A549 (cell line): ENCODE data around the gene FOXK1. TPM values are rescaled to one million over a fixed set of nuclear protein-coding genes. Genes with fewer than 3 reads are reported as not detected.
"Not testable (repeated sequence)": the region's sequence is repeated elsewhere in the genome, so short reads cannot be mapped to it uniquely, and the experiment has no call there.

Experiments used
- ATAC-seq, 2 experiments: fragments of 200-7000 bp in 1 of 2; fragments of >200 bp in 1 of 2; cut with Nextera tagmentation in 1 of 2; cut with Tn5 transposase in 1 of 2; 3 replicates each; pipeline versions ENCODE4 v1.8.0 to v1.9.1; 2018 to 2020; ENCODE audit warnings: mild to moderate bottlenecking in 1 of 2, moderate library complexity in 1 of 2
- CTCF ChIA-PET: fragments of 300-600 bp; sonication (Branson Sonifier 250); formaldehyde crosslinking; extraction: SDS; loops from one replicate; lab custom pipeline; 2021; ENCODE audit warnings: antibody characterized with exemption, inconsistent platforms; lab: Yijun Ruan, JAX
- POLR2A ChIA-PET: fragments of 350-600 bp; formaldehyde crosslinking; extraction: SDS; loops from one replicate; lab custom pipeline; 2021; ENCODE audit warnings: antibody characterized with exemption, inconsistent platforms; lab: Yijun Ruan, JAX
- DNase-seq, 2 experiments: peaks; one replicate each; pipeline versions ENCODE4 v3.0.0 to v3.0.0-alpha.2; 2011 to 2016; ENCODE audit warnings: low read depth in 1 of 2, low spot score in 1 of 2
- FAIRE-seq: peaks from 2 replicates; lab custom pipeline; 2011; peaks lifted over from hg19 to GRCh38; lab: Jason Lieb, UNC
- H3K27ac ChIP-seq, 2 experiments: fragments of >200 bp; sonication (Bioruptor Twin); formaldehyde crosslinking; 3 replicates each; pipeline ENCODE4 v1.5.1; 2016 to 2017
- H3K4me1 ChIP-seq: fragments of >200 bp; sonication (Bioruptor Twin); formaldehyde crosslinking; 3 replicates; pipeline ENCODE4 v1.6.1; 2016
- H3K4me2 ChIP-seq: fragments of >200 bp; sonication (Bioruptor Twin); formaldehyde crosslinking; 3 replicates; pipeline ENCODE4 v1.6.1; 2016
- H3K4me3 ChIP-seq: fragments of >200 bp; sonication (Bioruptor Twin); formaldehyde crosslinking; 3 replicates; pipeline ENCODE4 v1.5.1; 2016
- H3K9me3 ChIP-seq: fragments of >200 bp; sonication (Bioruptor Twin); formaldehyde crosslinking; 3 replicates; pipeline ENCODE4 v1.6.1; 2016
- BHLHE40 ChIP-seq: IDR thresholded peaks from 2 replicates; pipeline ENCODE4 v1.6.1; 2012; ENCODE audit warnings: low read depth, low read length, inconsistent platforms
- CHD4 ChIP-seq: fragments of 200-600 bp; sonication (generic); IDR thresholded peaks from 2 replicates; pipeline ENCODE4 v1.6.1; 2016; ENCODE audit warnings: antibody characterized with exemption, mild to moderate bottlenecking, borderline replicate concordance
- EHMT2 ChIP-seq: fragments of 200-600 bp; sonication (generic); IDR thresholded peaks from 2 replicates; pipeline ENCODE4 v1.6.1; 2016; ENCODE audit warnings: antibody characterized with exemption, low read depth, mild to moderate bottlenecking, moderate library complexity
- EP300 ChIP-seq, 2 experiments: fragments of >200 bp; sonication (Bioruptor Twin); formaldehyde crosslinking; IDR thresholded peaks; 2 replicates in 1 of 2; 3 replicates in 1 of 2; pipeline ENCODE4 v1.6.1; 2016 to 2017
- ESRRA ChIP-seq: fragments of 150-350 bp; IDR thresholded peaks from 2 replicates; pipeline ENCODE4 v1.6.1; 2014; ENCODE audit warnings: mild to moderate bottlenecking, low read length, borderline replicate concordance
- FOSB ChIP-seq: fragments of 250-450 bp; sonication (Bioruptor Pico); IDR thresholded peaks from 2 replicates; pipeline ENCODE4 v1.5.0; 2020; ENCODE audit warnings: mild to moderate bottlenecking, moderate library complexity
- FOSL2 ChIP-seq, 2 experiments: fragments of 450-650 bp in 1 of 2; fragments of >200 bp in 1 of 2; sonication (Bioruptor Twin) in 1 of 2; formaldehyde crosslinking; IDR thresholded peaks; 2 replicates each; pipeline versions ENCODE4 v1.5.0 to v1.6.1; 2016 to 2020; ENCODE audit warnings: mild to moderate bottlenecking in 1 of 2, moderate library complexity in 1 of 2
- GATA3 ChIP-seq: IDR thresholded peaks from 2 replicates; pipeline ENCODE4 v1.6.1; 2012; ENCODE audit warnings: borderline replicate concordance
- HMGXB4 ChIP-seq: fragments of 250-450 bp; sonication (Bioruptor Pico); IDR thresholded peaks from 2 replicates; pipeline ENCODE4 v1.5.0; 2021; ENCODE audit warnings: mild to moderate bottlenecking, moderate library complexity, borderline replicate concordance
- HOXA7 ChIP-seq: fragments of 250-450 bp; sonication (Bioruptor Pico); IDR thresholded peaks from 2 replicates; pipeline ENCODE4 v1.5.0; 2020; ENCODE audit warnings: mild to moderate bottlenecking, moderate library complexity
- HOXB13 ChIP-seq: fragments of 250-450 bp; sonication (Bioruptor Pico); IDR thresholded peaks from 2 replicates; pipeline ENCODE4 v1.5.0; 2020; ENCODE audit warnings: low read depth, mild to moderate bottlenecking, moderate library complexity
- JUN ChIP-seq, 2 experiments: fragments of >200 bp; sonication (Bioruptor Twin); formaldehyde crosslinking; IDR thresholded peaks; 2 replicates in 1 of 2; 3 replicates in 1 of 2; pipeline ENCODE4 v1.6.1; 2016 to 2017
- JUNB ChIP-seq: fragments of >200 bp; sonication (Bioruptor Twin); formaldehyde crosslinking; IDR thresholded peaks from 2 replicates; pipeline ENCODE4 v1.6.1; 2016
- MAZ ChIP-seq: fragments of 150-350 bp; IDR thresholded peaks from 2 replicates; pipeline ENCODE4 v1.6.1; 2014; ENCODE audit warnings: antibody characterized with exemption, low read depth, low read length, borderline replicate concordance
- NFE2L2 ChIP-seq: fragments of 150-350 bp; conservative IDR thresholded peaks from 2 replicates; pipeline ENCODE4 v1.6.1; 2014; ENCODE audit warnings: low read length
- POLR2AphosphoS2 ChIP-seq: conservative IDR thresholded peaks from 2 replicates; pipeline ENCODE4 v1.6.1; 2012; ENCODE audit warnings: low read length, improper control_type of control experiment, inconsistent platforms
- RAD21 ChIP-seq, 2 experiments: fragments of >200 bp in 1 of 2; sonication (Bioruptor Twin) in 1 of 2; formaldehyde crosslinking in 1 of 2; IDR thresholded peaks in 1 of 2; conservative IDR thresholded peaks in 1 of 2; 2 replicates in 1 of 2; 3 replicates in 1 of 2; pipeline ENCODE4 v1.6.1; 2012 to 2018; ENCODE audit warnings: inconsistent platforms in 1 of 2
- RNF2 ChIP-seq: fragments of 200-600 bp; sonication (generic); IDR thresholded peaks from 2 replicates; pipeline ENCODE4 v1.6.1; 2016; ENCODE audit warnings: low read depth, mild to moderate bottlenecking, antibody characterized with exemption, moderate library complexity, borderline replicate concordance
- SMC3 ChIP-seq: fragments of >200 bp; sonication (Bioruptor Twin); formaldehyde crosslinking; IDR thresholded peaks from 3 replicates; pipeline ENCODE4 v1.6.1; 2018; ENCODE audit warnings: inconsistent platforms
- SREBF2 ChIP-seq: fragments of 450-650 bp; IDR thresholded peaks from 2 replicates; pipeline ENCODE4 v1.6.1; 2014; ENCODE audit warnings: mild to moderate bottlenecking, moderate library complexity
- TFCP2L1 ChIP-seq: fragments of 250-450 bp; sonication (Bioruptor Pico); IDR thresholded peaks from 2 replicates; pipeline ENCODE4 v1.5.0; 2021; ENCODE audit warnings: mild to moderate bottlenecking
- USF2 ChIP-seq: fragments of 450-650 bp; IDR thresholded peaks from 2 replicates; pipeline ENCODE4 v1.6.1; 2014; ENCODE audit warnings: antibody characterized with exemption
- ZC3H11A ChIP-seq: fragments of 450-650 bp; IDR thresholded peaks from 2 replicates; pipeline ENCODE4 v1.6.1; 2014; ENCODE audit warnings: antibody characterized with exemption, mild to moderate bottlenecking
- WGBS: methylation state at CpG from one replicate; pipeline ENCODE4 v1.1.6; 2017; ENCODE audit errors: missing lambda C conversion rate; 5-methylcytosine and 5-hydroxymethylcytosine counted together
- polyA plus RNA-seq, 4 experiments: library from polyadenylated mRNA; depleted of rRNA in 3 of 4; stranded (reverse); fragments of >200 nt; fragmentation: RNase III in 1 of 4; extraction: RNeasy Plus Mini Kit Qiagen cat#74134 plus additional on column Dnase treatment in 1 of 4; gene quantifications; 2 replicates in 3 of 4; 3 replicates in 1 of 4; pipeline ENCODE4 v1.2.3, GENCODE V29; 2011 to 2017

Gene FOXK1
- polyA plus RNA-seq, 2 of the 4 experiments (the other 2 are of a cell fraction) = 6.8 to 10.9 TPM

DNA sequence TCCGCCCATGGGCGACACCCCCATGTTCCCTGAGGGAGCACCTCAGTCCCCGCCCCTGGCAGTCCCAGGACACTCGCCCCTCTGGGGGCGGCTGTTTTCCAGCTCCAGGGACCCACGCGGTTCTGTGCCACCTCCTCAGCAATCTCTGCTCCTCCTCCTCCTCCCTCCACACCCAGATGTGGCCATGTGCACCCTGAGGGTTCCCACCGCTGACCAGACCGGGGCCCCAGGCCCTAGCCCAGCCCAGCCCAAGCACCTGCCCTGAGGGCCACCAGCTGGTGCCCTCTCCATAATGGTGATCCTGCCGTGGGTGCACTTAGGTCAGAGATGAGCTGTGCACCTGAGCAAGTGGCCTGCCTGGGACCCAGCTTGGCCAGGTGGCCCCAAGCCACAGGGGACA lies 118.4 kb downstream of the FOXK1 start:
- no peak overlapping the region for H3K4me3 ChIP-seq
- FAIRE-seq (no peak), ATAC-seq (peak in 1 of 2 experiments; percentile 21; a peak in 3 of 6 replicates)
- no peak for TF ChIP-seq HMGXB4
- TF ChIP-seq ZC3H11A = no peak
- TF ChIP-seq JUNB = no peak
- no peak for TF ChIP-seq FOSB
- TF ChIP-seq, all 56 proteins: peak for 0
- POLR2A ChIA-PET = no interaction called here
- no peak for DNase-seq
- CTCF ChIA-PET = interaction anchor here (0.8 to 6.3 kb wide), 5 partner anchors 9 to 286 kb away, joined by 3 to 58 read pairs (median 5); partner anchors contain the start of gene RADIL
- Histone ChIP-seq H3K4me1 (no peaks in the 10 kb centered on the region), H3K27ac (no peak overlapping the region), H3K9me3 (no peaks in the 10 kb centered on the region), H3K4me2 (no peak overlapping the region)
- WGBS = 81% methylated on average over 7 of the region's 10 CpGs

- no peak overlapping the region for H3K4me3 ChIP-seq
- H3K4me1 ChIP-seq = no peaks in the 10 kb centered on the region
- TF ChIP-seq EP300 (IDR thresholded peaks at IDR 0.05) (no peak), FOSB (no peak), HOXB13 (no peak), TFCP2L1 (CRISPR knock-in tag) (no peak), CHD4 (no peak), GATA3 (no peak), JUNB (no peak), RNF2 (no peak), POLR2AphosphoS2 (no peak), SMC3 (no peak), HOXA7 (CRISPR knock-in tag) (no peak), RAD21 (conservative IDR thresholded peaks at IDR 0.05 in 1 of 2, IDR thresholded peaks at IDR 0.05 in 1 of 2) (no peak), NFE2L2 (no peak), BHLHE40 (no peak)
- TF ChIP-seq, all 56 proteins: peak for 0
- ChIA-PET CTCF (interaction anchor here (2.0 to 6.3 kb wide), 3 partner anchors 9 to 285 kb away, joined by 5 to 58 read pairs (median 39); partner anchors contain the start of gene RADIL), POLR2A (no interaction called here)
- WGBS = 82% methylated on average over 18 of the region's 27 CpGs
- peak; percentile 13 to 16; a peak in 4 of 6 replicates for ATAC-seq
- no peak overlapping the region for H3K27ac ChIP-seq
- no peak overlapping the region for H3K4me2 ChIP-seq
- H3K9me3 ChIP-seq = no peaks in the 10 kb centered on the region
- no peak for DNase-seq
- FAIRE-seq = no peak
Observed at GRCh38 chr7:4800926-4801838, 119.1 kb downstream of the FOXK1 start.

DNA sequence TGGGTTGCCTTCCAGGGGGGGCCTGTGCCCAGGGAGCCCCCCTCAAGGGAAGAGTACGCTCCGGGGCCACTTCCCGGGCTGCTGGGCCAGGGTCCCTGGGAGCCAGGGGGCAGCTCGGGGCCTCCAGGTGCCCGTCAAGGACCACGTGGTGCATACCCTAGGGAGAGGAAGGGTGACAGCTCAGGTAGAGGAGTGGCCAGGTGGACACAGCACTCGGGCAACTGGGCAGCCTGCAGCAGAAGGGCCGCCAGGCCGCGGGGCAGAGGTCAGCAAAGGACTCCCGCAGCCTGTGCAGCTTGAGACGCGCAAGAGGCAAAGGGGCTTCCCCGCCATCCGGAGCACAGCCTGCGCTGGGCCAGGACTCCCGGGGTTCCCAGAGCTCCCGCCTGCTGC lies 119.7 kb downstream of the FOXK1 start:
- no peak for ATAC-seq

GRCh38 chr7:4802577-4802976 lies 120.5 kb downstream of the FOXK1 start:
- H3K9me3 ChIP-seq, H3K4me3 ChIP-seq, ATAC-seq, H3K27ac ChIP-seq, POLR2A ChIA-PET, FAIRE-seq, H3K4me1 ChIP-seq, H3K4me2 ChIP-seq, DNase-seq: not testable (repeated sequence)
- CTCF ChIA-PET = interaction anchor here (0.6 kb wide), 1 partner anchor 11 kb away, joined by 3 read pairs; no protein-coding TSS in a partner anchor
- WGBS = no CpG with 5 or more reads among the region's 23 CpGs

More for the DNA sequence above, 119.7 kb downstream of the FOXK1 start:
- no peak overlapping the region for H3K27ac ChIP-seq
- TF ChIP-seq USF2 (no peak), EHMT2 (no peak), ESRRA (no peak), ZC3H11A (no peak), EP300 (IDR thresholded peaks at IDR 0.05) (no peak), FOSL2 (IDR thresholded peaks at IDR 0.05) (no peak), FOSL2 (CRISPR knock-in tag; IDR thresholded peaks at IDR 0.05) (no peak), JUN (IDR thresholded peaks at IDR 0.05) (no peak), SREBF2 (no peak), JUNB (no peak), MAZ (no peak)
- CTCF ChIA-PET = interaction anchor here (6.3 kb wide), 1 partner anchor 285 kb away, joined by 58 read pairs; no protein-coding TSS in a partner anchor
- WGBS = no CpG with 5 or more reads among the region's 18 CpGs
- POLR2A ChIA-PET = no interaction called here
- H3K4me1 ChIP-seq = no peaks in the 10 kb centered on the region
- DNase-seq (no peak), FAIRE-seq (no peak)
- no peak overlapping the region for H3K4me3 ChIP-seq
- no peaks in the 10 kb centered on the region for H3K9me3 ChIP-seq
- no peak overlapping the region for H3K4me2 ChIP-seq
